H9 (cell line): Measurements from ENCODE around the gene IP6K3. TPM values are rescaled to one million over a fixed set of nuclear protein-coding genes. Genes with fewer than 3 reads are reported as not detected.

Experiments
- DNase-seq: peaks from one replicate; pipeline ENCODE4 v3.0.0-alpha.2; 2017
- H2AFZ ChIP-seq: one replicate; pipeline ENCODE4 v1.6.1; 2013; ENCODE audit warnings: mild to moderate bottlenecking, low read length, control low read depth, moderate library complexity
- H2AK5ac ChIP-seq: 2 replicates; pipeline ENCODE4 v1.6.1; 2013; ENCODE audit warnings: low read length, control low read depth, mixed read lengths; ENCODE audit not compliant: insufficient read length
- H2BK120ac ChIP-seq: one replicate; pipeline ENCODE4 v1.6.1; 2013; ENCODE audit warnings: low read depth, mild to moderate bottlenecking, low read length, control low read depth, inconsistent platforms; ENCODE audit not compliant: poor library complexity, severe bottlenecking
- H2BK12ac ChIP-seq: 2 replicates; pipeline ENCODE4 v1.6.1; 2013; ENCODE audit warnings: low read length, control low read depth, mixed read lengths, low read depth; ENCODE audit not compliant: insufficient read length
- H2BK15ac ChIP-seq: 2 replicates; pipeline ENCODE4 v1.6.1; 2013; ENCODE audit warnings: low read depth, low read length, control low read depth
- H2BK20ac ChIP-seq: one replicate; pipeline ENCODE4 v1.6.1; 2013; ENCODE audit warnings: low read depth, mild to moderate bottlenecking, low read length, control low read depth, inconsistent platforms; ENCODE audit not compliant: poor library complexity, severe bottlenecking
- H2BK5ac ChIP-seq: 2 replicates; pipeline ENCODE4 v1.6.1; 2013; ENCODE audit warnings: low read length, control low read depth, mixed read lengths; ENCODE audit not compliant: insufficient read length
- H3K14ac ChIP-seq: 2 replicates; pipeline ENCODE4 v1.6.1; 2013; ENCODE audit warnings: low read length, control low read depth; ENCODE audit not compliant: insufficient read depth
- H3K18ac ChIP-seq: 2 replicates; pipeline ENCODE4 v1.6.1; 2013; ENCODE audit warnings: low read depth, mild to moderate bottlenecking, mixed read lengths, low read length, control low read depth; ENCODE audit not compliant: insufficient read length
- H3K23ac ChIP-seq: 2 replicates; pipeline ENCODE4 v1.6.1; 2013; ENCODE audit warnings: low read length, control low read depth, mixed read lengths, low read depth; ENCODE audit not compliant: insufficient read length
- H3K23me2 ChIP-seq: 2 replicates; pipeline ENCODE4 v1.6.1; 2013; ENCODE audit warnings: low read depth, mild to moderate bottlenecking, mixed read lengths, low read length, control low read depth; ENCODE audit not compliant: insufficient read length, poor library complexity, severe bottlenecking
- H3K27ac ChIP-seq: 2 replicates; pipeline ENCODE4 v1.5.1; 2013; ENCODE audit warnings: low read length, control low read depth, mixed read lengths, low read depth; ENCODE audit not compliant: insufficient read length
- H3K27me3 ChIP-seq: 2 replicates; pipeline ENCODE4 v1.6.1; 2013; ENCODE audit warnings: low read length, control low read depth, inconsistent platforms; ENCODE audit not compliant: insufficient read depth
- H3K4ac ChIP-seq: 2 replicates; pipeline ENCODE4 v1.6.1; 2013; ENCODE audit warnings: low read depth, mild to moderate bottlenecking, control low read depth, inconsistent platforms, low read length, moderate library complexity
- H3K4me1 ChIP-seq: 2 replicates; pipeline ENCODE4 v1.6.1; 2013; ENCODE audit warnings: low read length, control low read depth, inconsistent platforms; ENCODE audit not compliant: insufficient read depth
- H3K4me2 ChIP-seq: 2 replicates; pipeline ENCODE4 v1.6.1; 2013; ENCODE audit warnings: low read length, control low read depth, mixed read lengths; ENCODE audit not compliant: insufficient read length, insufficient read depth
- H3K56ac ChIP-seq: 2 replicates; pipeline ENCODE4 v1.6.1; 2013; ENCODE audit warnings: low read depth, mild to moderate bottlenecking, mixed read lengths, low read length, control low read depth; ENCODE audit not compliant: insufficient read length
- H3K79me1 ChIP-seq: 2 replicates; pipeline ENCODE4 v1.6.1; 2013; ENCODE audit warnings: low read depth, mild to moderate bottlenecking, moderate library complexity, low read length, control low read depth, inconsistent platforms; ENCODE audit not compliant: insufficient read depth, poor library complexity, severe bottlenecking
- H3K79me2 ChIP-seq: 2 replicates; pipeline ENCODE4 v1.6.1; 2013; ENCODE audit warnings: low read length, control low read depth, inconsistent platforms; ENCODE audit not compliant: insufficient read depth
- H3K9ac ChIP-seq: 2 replicates; pipeline ENCODE4 v1.6.1; 2013; ENCODE audit warnings: low read length, control low read depth, mixed read lengths; ENCODE audit not compliant: insufficient read length; ENCODE audit errors: extremely low read depth
- H3K9me3 ChIP-seq: one replicate; pipeline ENCODE4 v1.6.1; 2013; ENCODE audit warnings: low read depth, low read length, inconsistent platforms; ENCODE audit not compliant: control insufficient read depth
- H3T11ph ChIP-seq: one replicate; pipeline ENCODE4 v1.6.1; 2013; ENCODE audit warnings: mild to moderate bottlenecking, low read length, control low read depth, inconsistent platforms
- H4K20me1 ChIP-seq: one replicate; pipeline ENCODE4 v1.6.1; 2013; ENCODE audit not compliant: control insufficient read depth, insufficient read length, insufficient read depth
- H4K5ac ChIP-seq: 2 replicates; pipeline ENCODE4 v1.6.1; 2013; ENCODE audit warnings: low read depth, mild to moderate bottlenecking, mixed read lengths, low read length, control low read depth; ENCODE audit not compliant: insufficient read length
- H4K8ac ChIP-seq: replicated peaks from 2 replicates; pipeline ENCODE4 v1.6.1; 2013; ENCODE audit warnings: low read length, control low read depth, mixed read lengths, low read depth; ENCODE audit not compliant: insufficient read length
- H4K91ac ChIP-seq: 2 replicates; pipeline ENCODE4 v1.6.1; 2013; ENCODE audit warnings: low read depth, mild to moderate bottlenecking, moderate library complexity, mixed read lengths, low read length, control low read depth; ENCODE audit not compliant: insufficient read length
- H3K27ac Mint-ChIP-seq, 3 experiments: 2 replicates in 2 of 3; 3 replicates in 1 of 3; pipeline ENCODE4 v1.8.0; 2020 to 2021; ENCODE audit warnings: mixed read lengths in 3 of 3, mild to moderate bottlenecking in 1 of 3, moderate library complexity in 1 of 3
- H3K27me3 Mint-ChIP-seq: 2 replicates; pipeline ENCODE4 v1.8.0; 2021; ENCODE audit warnings: low read depth, mild to moderate bottlenecking, moderate library complexity, mixed read lengths
- H3K36me3 Mint-ChIP-seq, 3 experiments: 2 replicates in 2 of 3; 3 replicates in 1 of 3; pipeline ENCODE4 v1.8.0; 2020 to 2021; ENCODE audit warnings: low read depth in 3 of 3, mixed read lengths in 3 of 3; ENCODE audit not compliant: insufficient read depth in 1 of 3
- H3K4me1 Mint-ChIP-seq, 2 experiments: 2 replicates each; pipeline ENCODE4 v1.8.0; 2020; ENCODE audit warnings: mixed read lengths in 2 of 2
- H3K4me3 Mint-ChIP-seq, 2 experiments: 2 replicates in 1 of 2; 3 replicates in 1 of 2; pipeline ENCODE4 v1.8.0; 2020 to 2021; ENCODE audit warnings: mild to moderate bottlenecking in 2 of 2, mixed read lengths in 2 of 2, moderate library complexity in 1 of 2
- H3K9me3 Mint-ChIP-seq, 2 experiments: 2 replicates in 1 of 2; 3 replicates in 1 of 2; pipeline ENCODE4 v1.8.0; 2020; ENCODE audit warnings: mild to moderate bottlenecking in 2 of 2, mixed read lengths in 2 of 2, moderate library complexity in 1 of 2
- CTCF ChIP-seq: fragments of 200-600 bp; sonication (generic); conservative IDR thresholded peaks from 3 replicates; pipeline ENCODE4 v1.8.0; 2021; ENCODE audit warnings: antibody characterized with exemption, mild to moderate bottlenecking
- WGBS: extraction: QIAGEN DNeasy Blood & Tissue Kit; methylation state at CpG from one replicate; pipeline ENCODE4 v1.1.7; 2013; ENCODE audit warnings: missing lambda C conversion rate, low lambda C conversion rate, mixed read lengths; ENCODE audit not compliant: insufficient read length; ENCODE audit errors: extremely low coverage; 5-methylcytosine and 5-hydroxymethylcytosine counted together
- total RNA-seq: library from RNA; stranded (reverse); gene quantifications from 2 replicates; pipeline ENCODE4 v1.2.1, GENCODE V29; 2021

IP6K3 gene
- total RNA-seq, 1 experiment from 2014 or later, result 0.46 TPM

GRCh38 chr6:33708516-33709204, 38.0 kb downstream of the IP6K3 start:
- H3K9ac ChIP-seq, result no peak overlapping the region
- H4K5ac ChIP-seq, result no peak overlapping the region
- H4K20me1 ChIP-seq, result no peaks in the 10 kb centered on the region
- H2BK15ac ChIP-seq, result no peak overlapping the region
- Mint-ChIP-seq H3K36me3 (peaks cover 22 to 61% (median 47%) of the 10 kb centered on the region in 3 experiments; a peak in 6 of 7 replicates), H3K27me3 (no peaks in the 10 kb centered on the region; the same call in none of the 2 replicates), H3K4me1 (peaks cover 41 to 46% of the 10 kb centered on the region in 2 experiments), H3K27ac (no peak overlapping the region), H3K4me3 (no peak overlapping the region; a peak in 1 of 5 replicates), H3K9me3 (no peaks in the 10 kb centered on the region)
- H2BK20ac ChIP-seq, result no peak overlapping the region
- H3T11ph ChIP-seq, result no peak overlapping the region
- H3K27ac ChIP-seq, result no peak overlapping the region
- H3K56ac ChIP-seq, result no peak overlapping the region
- no peaks in the 10 kb centered on the region for H3K9me3 ChIP-seq
- peaks cover 10% of the 10 kb centered on the region; the same call in 1 of the 2 replicates for H3K4me1 ChIP-seq
- WGBS, result no CpG with 5 or more reads among the region's 10 CpGs
- no peaks in the 10 kb centered on the region for H3K27me3 ChIP-seq
- H2AFZ ChIP-seq, result no peak overlapping the region
- H3K23ac ChIP-seq, result no peak overlapping the region
- peaks cover 7% of the 10 kb centered on the region for H3K79me1 ChIP-seq
- H3K79me2 ChIP-seq, result peaks cover 2% of the 10 kb centered on the region; the same call in 1 of the 2 replicates
- H2AK5ac ChIP-seq, result no peak overlapping the region
- H3K18ac ChIP-seq, result no peak overlapping the region
- H2BK12ac ChIP-seq, result no peak overlapping the region
- H3K14ac ChIP-seq, result no peak overlapping the region
- no peak overlapping the region for H4K91ac ChIP-seq
- no peak overlapping the region for H2BK5ac ChIP-seq
- no peak overlapping the region for H2BK120ac ChIP-seq
- TF ChIP-seq CTCF, result no peak
- H3K4me2 ChIP-seq, result no peak overlapping the region
- no peak overlapping the region for H3K4ac ChIP-seq
- no peak for DNase-seq
- no peak overlapping the region for H4K8ac ChIP-seq
- H3K23me2 ChIP-seq, result peaks cover 5% of the 10 kb centered on the region
